ENCODE data around the gene PCDHGA11. TPM values are rescaled to one million over a fixed set of nuclear protein-coding genes. Genes with fewer than 3 reads are reported as not detected.
"Not testable (repeated sequence)": the region's sequence is repeated elsewhere in the genome, so short reads cannot be mapped to it uniquely, and the experiment has no call there.

Gene PCDHGA11
- total RNA-seq, 1 donor from 2014 or later, result 6.6 TPM

GRCh38 chr5:141389153-141390042, 31.5 kb upstream of the PCDHGA11 start:
- TF ChIP-seq POLR2AphosphoS5 (IDR thresholded peaks at IDR 0.05; ENCODE audit: insufficient read depth in 1 of 2, low read depth in 1 of 2), result no peak
- no peak for TF ChIP-seq POLR2A (IDR thresholded peaks at IDR 0.05)
- TF ChIP-seq CTCF (IDR thresholded peaks at IDR 0.05), result no peak
- Histone ChIP-seq H3K4me3 (no peak overlapping the region), H3K9me3 (peaks cover 71% of the 10 kb centered on the region), H3K4me1 (no peaks in the 10 kb centered on the region), H3K27ac (no peak overlapping the region), H3K36me3 (peaks cover 0 to 9% of the 10 kb centered on the region in 2 donors), H3K27me3 (no peaks in the 10 kb centered on the region)
- intact Hi-C loops (cut with DNase I), result no loop called here
- no peak for DNase-seq (ENCODE audit: extremely low spot score in 2 of 2)

GRCh38 chr5:141392429-141393198, 28.2 kb upstream of the PCDHGA11 start, which contains the start of gene PCDHGA8:
Gene PCDHGA8, plus strand, starts transcription at chr5:141392633. Its CDS starts 181 bp downstream, at chr5:141392814.
- H3K27me3 ChIP-seq, result no peaks in the 10 kb centered on the region
- no peak for DNase-seq (ENCODE audit: extremely low spot score in 2 of 2)
- H3K27ac ChIP-seq, result no peak within 1 kb of the TSS
- peaks cover 0 to 9% of the 10 kb centered on the region in 2 donors for H3K36me3 ChIP-seq
- no peaks in the 10 kb centered on the region for H3K4me1 ChIP-seq
- intact Hi-C loops (cut with DNase I), result no loop called here
- TF ChIP-seq POLR2AphosphoS5 (IDR thresholded peaks at IDR 0.05; ENCODE audit: insufficient read depth in 1 of 2, low read depth in 1 of 2), result no peak
- no peak for TF ChIP-seq CTCF (IDR thresholded peaks at IDR 0.05)
- no peak for TF ChIP-seq POLR2A (IDR thresholded peaks at IDR 0.05)
- no peak within 1 kb of the TSS for H3K4me3 ChIP-seq
- H3K9me3 ChIP-seq, result peaks cover 74% of the 10 kb centered on the region

- no peak for TF ChIP-seq CTCF (IDR thresholded peaks at IDR 0.05)
- TF ChIP-seq POLR2AphosphoS5 (IDR thresholded peaks at IDR 0.05; ENCODE audit: insufficient read depth in 1 of 2, low read depth in 1 of 2), result no peak
- no peak for TF ChIP-seq POLR2A (IDR thresholded peaks at IDR 0.05)
- Histone ChIP-seq H3K4me3 (no peak overlapping the region), H3K36me3 (peaks cover 0 to 9% of the 10 kb centered on the region in 2 donors), H3K9me3 (peaks cover 75% of the 10 kb centered on the region), H3K27ac (no peak overlapping the region), H3K27me3 (no peaks in the 10 kb centered on the region), H3K4me1 (no peaks in the 10 kb centered on the region)
- intact Hi-C loops (cut with DNase I), result no loop called here
- DNase-seq (ENCODE audit: extremely low spot score in 2 of 2), result no peak
Observed at GRCh38 chr5:141393267-141393666, 27.6 kb upstream of the PCDHGA11 start.

GRCh38 chr5:141394401-141395187, 26.3 kb upstream of the PCDHGA11 start:
- DNase-seq (ENCODE audit: extremely low spot score in 2 of 2); H3K27me3 ChIP-seq; H3K4me1 ChIP-seq; intact Hi-C loops (cut with DNase I); H3K27ac ChIP-seq; H3K4me3 ChIP-seq: not testable (repeated sequence)
- H3K9me3 ChIP-seq, result peaks cover 74% of the 10 kb centered on the region
- peaks cover 0 to 20% of the 10 kb centered on the region in 2 donors for H3K36me3 ChIP-seq
